ENCODE measurements around the gene PAFAH1B2.

Gene PAFAH1B2

GRCh38 chr11:117223741-117224689 is 79.9 kb downstream of the PAFAH1B2 start:
- Histone ChIP-seq H3K27me3 (ENCODE audit: low read length) (no peaks in the 10 kb centered on the region), H3K4me3 (ENCODE audit: insufficient read depth, low read length, poor library complexity, severe bottlenecking) (no peak overlapping the region), H4K20me1 (ENCODE audit: low read depth, low read length) (no peaks in the 10 kb centered on the region), H3K4me2 (ENCODE audit: low read depth, low read length, poor library complexity, severe bottlenecking) (no peak overlapping the region), H3K9me2 (replicated peaks; ENCODE audit: insufficient read depth, low read length) (no peaks in the 10 kb centered on the region), H2AFZ (ENCODE audit: low read depth, low read length, severe bottlenecking) (no peak overlapping the region), H3K27ac (ENCODE audit: low read depth, low read length) (no peak overlapping the region), H3K79me2 (ENCODE audit: insufficient read depth, low read length) (no peaks in the 10 kb centered on the region), H3K36me3 (ENCODE audit: low read length) (no peaks in the 10 kb centered on the region), H3K9ac (ENCODE audit: low read length) (no peak overlapping the region), H3F3A (ENCODE audit: insufficient read depth) (no peaks in the 10 kb centered on the region), H3K9me3 (ENCODE audit: insufficient read depth, low read length) (no peaks in the 10 kb centered on the region)
- TF ChIP-seq CTCF (IDR thresholded peaks at IDR 0.05; ENCODE audit: insufficient read depth, low read length, poor library complexity, severe bottlenecking) (no peak), EZH2phosphoT487 (conservative IDR thresholded peaks at IDR 0.05; ENCODE audit: low read length) (no peak)

DNA sequence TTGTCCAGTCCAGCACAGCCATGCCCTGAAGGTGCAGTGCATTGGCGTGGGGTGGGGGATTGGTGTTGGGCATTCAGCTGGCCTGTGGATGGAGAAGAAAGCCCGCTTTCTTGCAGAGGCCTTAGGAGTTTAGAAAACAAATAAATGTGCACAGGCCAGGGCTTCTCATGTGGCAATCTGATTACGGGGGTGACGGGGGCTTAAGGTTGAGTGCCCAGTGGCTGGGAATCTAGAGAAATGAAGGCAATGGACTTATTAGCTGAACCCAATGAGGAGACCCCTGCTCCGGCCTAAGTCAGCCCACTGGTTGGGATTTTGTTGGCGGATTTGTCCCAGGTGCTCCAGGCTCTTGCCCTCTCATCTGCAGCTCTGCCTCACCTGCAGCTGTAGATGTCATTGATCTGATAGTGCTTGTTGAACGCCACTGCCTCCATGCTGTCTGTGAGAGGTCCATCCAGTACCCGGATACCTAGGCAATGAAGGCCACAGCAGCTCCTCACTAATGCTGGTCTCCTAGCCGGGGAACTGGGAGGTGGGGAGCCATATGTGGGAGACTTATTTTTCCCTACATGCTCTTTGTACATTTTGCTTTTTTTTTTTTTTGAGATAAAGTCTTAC is 81.6 kb downstream of the PAFAH1B2 start:
- peaks cover 7% of the 10 kb centered on the region for H3K79me2 ChIP-seq (ENCODE audit: insufficient read depth, low read length)
- H4K20me1 ChIP-seq (ENCODE audit: low read depth, low read length): no peaks in the 10 kb centered on the region
- no peak overlapping the region for H3K9ac ChIP-seq (ENCODE audit: low read length)
- no peak overlapping the region for H2AFZ ChIP-seq (ENCODE audit: low read depth, low read length, severe bottlenecking)
- H3K9me3 ChIP-seq (ENCODE audit: insufficient read depth, low read length): no peaks in the 10 kb centered on the region
- H3K27me3 ChIP-seq (ENCODE audit: low read length): no peaks in the 10 kb centered on the region
- H3K4me2 ChIP-seq (ENCODE audit: low read depth, low read length, poor library complexity, severe bottlenecking): no peak overlapping the region
- TF ChIP-seq CTCF (IDR thresholded peaks at IDR 0.05; ENCODE audit: insufficient read depth, low read length, poor library complexity, severe bottlenecking) (no peak), EZH2phosphoT487 (conservative IDR thresholded peaks at IDR 0.05; ENCODE audit: low read length) (no peak)
- H3K4me3 ChIP-seq (ENCODE audit: insufficient read depth, low read length, poor library complexity, severe bottlenecking): no peak overlapping the region
- H3K36me3 ChIP-seq (ENCODE audit: low read length): no peaks in the 10 kb centered on the region
- H3K9me2 ChIP-seq (replicated peaks; ENCODE audit: insufficient read depth, low read length): no peaks in the 10 kb centered on the region
- no peak overlapping the region for H3K27ac ChIP-seq (ENCODE audit: low read depth, low read length)
- 0 out of 2 replicates have a peak, but pooled peaks cover 3% of the 10 kb centered on the region for H3F3A ChIP-seq (ENCODE audit: insufficient read depth)

Data from SU-DHL-6 (cell line).